Esophagus squamous epithelium (tissue), 4 donors: ENCODE data around the gene LNX2.

Source experiments
- POLR2A ChIP-seq, 4 donors: fragments of 450-650 bp; IDR thresholded peaks; one replicate each; pipeline ENCODE4 v1.6.1; 2017; ENCODE audit warnings: antibody characterized with exemption in 4 of 4, mild to moderate bottlenecking in 4 of 4, moderate library complexity in 3 of 4
- TF ChIP-seq, protein P1 (sequence below), 6 experiments: fragments of 450-650 bp in 4 of 6; fragments of 200-600 bp in 2 of 6; sonication (generic) in 2 of 6; IDR thresholded peaks; one replicate each; pipeline ENCODE4 v1.5.1; 2016 to 2019; ENCODE audit warnings: antibody characterized with exemption in 6 of 6, mild to moderate bottlenecking in 4 of 6, moderate library complexity in 4 of 6

DNA sequence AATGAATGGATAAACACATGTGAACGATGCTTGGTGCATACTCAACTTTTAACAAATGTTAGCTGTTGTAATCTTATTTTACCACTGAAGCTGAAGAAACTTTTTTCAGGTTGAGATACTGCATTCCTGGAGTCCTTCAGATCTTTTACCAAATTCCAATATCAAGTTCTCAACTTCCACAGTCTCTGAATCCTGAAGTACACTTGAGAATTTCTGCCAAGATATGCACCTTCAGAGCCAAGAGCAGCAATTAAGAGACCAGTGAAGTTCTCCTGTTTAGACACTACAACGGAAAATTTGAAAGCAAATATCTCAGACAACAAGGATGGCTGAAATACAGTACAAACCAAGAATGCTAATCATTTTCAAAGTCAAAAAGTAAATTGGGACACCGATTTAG is 85.3 kb downstream of the LNX2 start:
- TF ChIP-seq POLR2A (IDR thresholded peaks at IDR 0.05): no peak
- TF ChIP-seq, protein P1, sequence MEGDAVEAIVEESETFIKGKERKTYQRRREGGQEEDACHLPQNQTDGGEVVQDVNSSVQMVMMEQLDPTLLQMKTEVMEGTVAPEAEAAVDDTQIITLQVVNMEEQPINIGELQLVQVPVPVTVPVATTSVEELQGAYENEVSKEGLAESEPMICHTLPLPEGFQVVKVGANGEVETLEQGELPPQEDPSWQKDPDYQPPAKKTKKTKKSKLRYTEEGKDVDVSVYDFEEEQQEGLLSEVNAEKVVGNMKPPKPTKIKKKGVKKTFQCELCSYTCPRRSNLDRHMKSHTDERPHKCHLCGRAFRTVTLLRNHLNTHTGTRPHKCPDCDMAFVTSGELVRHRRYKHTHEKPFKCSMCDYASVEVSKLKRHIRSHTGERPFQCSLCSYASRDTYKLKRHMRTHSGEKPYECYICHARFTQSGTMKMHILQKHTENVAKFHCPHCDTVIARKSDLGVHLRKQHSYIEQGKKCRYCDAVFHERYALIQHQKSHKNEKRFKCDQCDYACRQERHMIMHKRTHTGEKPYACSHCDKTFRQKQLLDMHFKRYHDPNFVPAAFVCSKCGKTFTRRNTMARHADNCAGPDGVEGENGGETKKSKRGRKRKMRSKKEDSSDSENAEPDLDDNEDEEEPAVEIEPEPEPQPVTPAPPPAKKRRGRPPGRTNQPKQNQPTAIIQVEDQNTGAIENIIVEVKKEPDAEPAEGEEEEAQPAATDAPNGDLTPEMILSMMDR (IDR thresholded peaks at IDR 0.05): no peak
